GM12892 (cell line): ENCODE results near the gene PMEPA1.
"Not testable (repeated sequence)": the region's sequence is repeated elsewhere in the genome, so short reads cannot be mapped to it uniquely, and the experiment has no call there.

Experiments
- DNase-seq: peaks from one replicate; pipeline ENCODE4 v3.0.0; 2011; ENCODE audit not compliant: insufficient read length
- FAIRE-seq: peaks from 2 replicates; lab custom pipeline; 2011; peaks lifted over from hg19 to GRCh38; lab: Jason Lieb, UNC
- POLR2A ChIP-seq: IDR thresholded peaks from 2 replicates; pipeline ENCODE4 v1.6.1; 2011; ENCODE audit warnings: low read depth, low read length, control low read depth
- POLR2AphosphoS5 ChIP-seq: IDR thresholded peaks from 2 replicates; pipeline ENCODE4 v1.6.1; 2011; ENCODE audit warnings: low read depth, low read length, control low read depth
- TAF1 ChIP-seq: IDR thresholded peaks from 2 replicates; pipeline ENCODE4 v1.6.1; 2011; ENCODE audit warnings: low read depth, mild to moderate bottlenecking, control low read depth, low read length, borderline replicate concordance

The PMEPA1 gene

GRCh38 chr20:57647006-57647932 lies 62.5 kb downstream of the PMEPA1 start:
- TF ChIP-seq POLR2AphosphoS5 (no peak), TAF1 (no peak), POLR2A (no peak)
- DNase-seq (no peak), FAIRE-seq (no peak)

DNA sequence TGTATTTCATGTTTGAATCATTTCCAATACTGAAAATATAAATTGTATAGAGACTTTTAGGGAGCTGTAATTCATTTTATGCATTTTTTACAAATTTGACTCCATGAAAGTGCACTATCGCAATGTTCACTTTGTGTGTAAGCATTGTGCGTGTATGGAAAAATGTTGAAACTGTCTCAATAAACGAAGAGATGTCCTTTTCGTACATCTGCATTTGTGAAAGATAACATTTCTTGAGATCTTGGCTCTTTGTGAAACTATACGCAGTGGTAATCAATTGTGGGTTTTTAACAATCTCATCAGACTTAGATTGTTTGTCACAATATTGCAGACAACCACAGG lies 70.9 kb downstream of the PMEPA1 start:
- DNase-seq (no peak), FAIRE-seq (no peak)
- TF ChIP-seq TAF1: no peak
- no peak for TF ChIP-seq POLR2A
- no peak for TF ChIP-seq POLR2AphosphoS5

DNA sequence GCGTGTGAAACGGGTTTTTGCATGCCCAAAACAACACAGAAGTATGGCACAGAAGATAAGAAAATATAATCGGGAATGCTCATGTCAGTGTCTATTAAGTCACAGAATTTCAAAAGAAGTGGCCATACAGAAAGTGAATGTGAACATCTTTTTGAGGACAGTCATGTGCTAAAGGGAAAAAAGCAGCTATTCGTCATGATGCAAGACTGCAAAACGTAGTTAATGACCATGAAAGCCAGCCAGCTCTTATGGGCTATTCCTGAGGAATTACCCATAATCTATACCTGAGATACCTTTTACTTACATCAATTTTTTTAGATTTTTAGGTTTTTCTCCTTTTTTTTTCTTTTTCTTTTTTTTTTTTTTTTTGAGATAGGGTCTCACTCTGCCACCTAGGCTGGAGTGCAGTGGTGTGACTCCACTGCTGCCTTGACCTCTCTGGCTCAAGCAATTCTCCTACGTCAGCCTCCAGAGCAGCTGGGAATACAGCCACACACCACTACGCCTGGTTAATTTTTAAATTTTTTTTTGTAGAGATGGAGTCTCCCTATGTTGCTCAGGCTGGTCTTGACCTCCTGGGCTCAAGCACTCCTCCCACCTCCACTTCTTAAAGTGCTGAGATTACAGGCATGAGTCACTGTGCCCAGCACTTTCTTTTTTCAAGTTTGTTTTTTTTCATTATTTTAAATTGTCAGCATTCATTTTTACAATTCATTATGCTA lies 71.5 kb downstream of the PMEPA1 start:
- DNase-seq (no peak), FAIRE-seq (no peak)
- TF ChIP-seq POLR2AphosphoS5: no peak
- TF ChIP-seq POLR2A: no peak
- TF ChIP-seq TAF1: no peak

- TF ChIP-seq POLR2A (no peak), TAF1 (no peak), POLR2AphosphoS5 (no peak)
- no peak for FAIRE-seq
- DNase-seq: no peak
These were observed 75.8 kb downstream of the PMEPA1 start for GRCh38 chr20:57633945-57634491.

- DNase-seq: no peak
- TF ChIP-seq POLR2A (no peak), TAF1 (no peak), POLR2AphosphoS5 (no peak)
- FAIRE-seq: no peak
These were observed 77.5 kb downstream of the PMEPA1 start for GRCh38 chr20:57632286-57632685.

DNA sequence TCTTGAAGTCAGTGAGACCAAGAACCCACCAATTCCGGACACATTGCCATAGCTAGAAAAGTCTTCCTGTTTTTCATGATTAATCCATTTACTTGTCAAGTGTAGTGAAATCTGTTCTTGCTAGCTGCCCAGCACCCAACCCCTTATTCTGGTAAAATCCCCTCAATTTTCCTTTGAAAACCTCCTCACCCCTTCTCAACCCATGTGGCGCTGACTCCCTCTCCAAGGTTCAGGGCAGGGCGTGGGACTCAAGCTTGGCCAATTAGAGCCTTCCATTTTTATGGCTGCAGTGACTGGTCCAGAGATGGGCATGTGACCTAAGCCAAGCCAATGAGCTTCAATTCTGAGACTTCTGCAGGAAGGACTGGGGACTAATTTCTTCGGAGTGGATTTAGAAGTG lies 79.8 kb downstream of the PMEPA1 start:
- DNase-seq: no peak
- FAIRE-seq: no peak

GRCh38 chr20:57629491-57629901 lies 80.3 kb downstream of the PMEPA1 start:
- not testable (repeated sequence) for FAIRE-seq, DNase-seq

More for the DNA sequence above, 79.8 kb downstream of the PMEPA1 start:
- TF ChIP-seq TAF1 (no peak), POLR2AphosphoS5 (no peak), POLR2A (no peak)

DNA sequence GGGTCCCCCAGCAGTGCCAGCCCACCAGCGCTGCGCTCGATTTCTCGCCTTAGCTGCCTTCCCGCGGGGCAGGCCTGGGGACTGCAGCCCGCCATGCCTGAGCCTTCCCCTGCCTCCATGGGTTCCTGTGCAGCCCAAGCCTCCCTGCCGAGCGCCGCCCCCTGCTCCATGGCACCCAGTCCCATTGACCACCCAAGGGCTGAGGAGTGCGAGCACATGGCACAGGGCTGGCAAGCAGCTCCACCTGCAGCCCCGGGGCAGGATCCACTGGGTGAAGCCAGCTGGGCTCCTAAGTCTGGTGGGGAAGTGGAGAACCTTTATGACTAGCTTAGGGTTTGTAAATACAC lies 80.9 kb downstream of the PMEPA1 start:
- DNase-seq, FAIRE-seq: not testable (repeated sequence)

- FAIRE-seq: no peak
- TF ChIP-seq POLR2AphosphoS5 (no peak), TAF1 (no peak), POLR2A (no peak)
- no peak for DNase-seq
These were observed 81.5 kb downstream of the PMEPA1 start for GRCh38 chr20:57628047-57628961.

DNA sequence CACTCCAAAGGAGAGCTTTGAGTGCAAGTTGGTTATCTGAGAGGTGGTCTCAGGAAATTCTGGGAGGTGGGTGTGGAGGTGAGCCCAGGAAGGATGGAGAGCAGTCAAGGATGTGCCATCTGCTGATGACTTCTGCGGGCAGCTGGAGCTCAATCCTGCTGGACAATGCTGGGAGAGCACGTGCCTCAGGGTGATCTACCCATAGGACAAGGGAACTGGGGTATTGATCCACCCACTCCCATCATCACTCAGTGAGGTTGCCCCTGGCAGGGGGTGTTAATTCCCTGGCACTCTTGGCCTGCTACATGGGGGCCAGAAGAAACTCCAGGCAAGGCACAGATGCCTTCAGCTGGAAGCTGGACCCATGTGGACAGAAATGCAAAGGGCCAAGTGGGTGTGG lies 82.5 kb downstream of the PMEPA1 start:
- no peak for FAIRE-seq
- no peak for DNase-seq

DNA sequence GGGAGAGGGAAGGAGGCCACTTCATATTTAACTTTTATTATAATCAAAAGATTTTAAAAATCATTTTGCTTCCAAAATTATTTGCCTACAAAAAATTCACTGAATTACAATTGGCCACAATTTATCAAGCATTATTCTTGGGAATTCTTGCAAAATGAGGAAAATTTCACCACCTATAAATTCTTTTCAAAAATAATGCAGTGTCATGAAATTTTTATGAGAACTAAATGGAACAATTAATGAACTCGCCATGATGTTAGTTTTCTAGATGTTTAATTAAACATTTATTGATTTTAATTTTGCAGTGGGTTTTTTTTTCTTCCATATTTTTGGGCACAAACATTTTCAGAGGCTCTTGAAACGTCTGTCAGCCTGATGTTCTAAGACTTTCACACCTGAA lies 83.8 kb downstream of the PMEPA1 start:
- DNase-seq (no peak), FAIRE-seq (no peak)
- TF ChIP-seq TAF1 (no peak), POLR2AphosphoS5 (no peak), POLR2A (no peak)

More for the DNA sequence above, 82.5 kb downstream of the PMEPA1 start:
- TF ChIP-seq TAF1: no peak
- TF ChIP-seq POLR2A: no peak
- TF ChIP-seq POLR2AphosphoS5: no peak
